HEK293 (cell line): ENCODE results near the gene ITFG2.

Source experiments
- CTCF ChIA-PET: fragments of 350-600 bp; formaldehyde crosslinking; extraction: SDS; loops from one replicate; lab custom pipeline; 2021; ENCODE audit warnings: antibody characterized with exemption; lab: Yijun Ruan, JAX
- POLR2A ChIA-PET: fragments of 300-600 bp; formaldehyde crosslinking; extraction: SDS; loops from one replicate; lab custom pipeline; 2020; ENCODE audit warnings: antibody characterized with exemption, inconsistent platforms; lab: Yijun Ruan, JAX
- H3K27ac ChIP-seq: fragments of 200-500 bp; sonication (Bioruptor generic); 2 replicates; pipeline ENCODE4 v1.5.1; 2014; ENCODE audit warnings: low read depth, low read length, control low read depth, inconsistent platforms; ENCODE audit errors: extremely low read depth
- H3K36me3 ChIP-seq, 2 experiments: fragments of 200-500 bp in 1 of 2; sonication (Bioruptor generic) in 1 of 2; 1 replicate in 1 of 2; 2 replicates in 1 of 2; pipeline ENCODE4 v1.5.1; 2014 to 2017; ENCODE audit warnings: inconsistent platforms in 2 of 2, low read length in 2 of 2; ENCODE audit not compliant: control insufficient read depth in 2 of 2, insufficient read depth in 1 of 2
- H3K4me1 ChIP-seq: fragments of 200-500 bp; sonication (Bioruptor generic); 2 replicates; pipeline ENCODE4 v1.5.1; 2014; ENCODE audit warnings: mild to moderate bottlenecking, low read length, inconsistent platforms; ENCODE audit not compliant: control insufficient read depth, insufficient read depth
- H3K4me3 ChIP-seq: 2 replicates; pipeline ENCODE4 v1.5.1; 2011; ENCODE audit warnings: low read depth, mild to moderate bottlenecking, control low read depth, low read length, moderate library complexity
- H3K9me3 ChIP-seq: fragments of 200-500 bp; sonication (Bioruptor generic); 2 replicates; pipeline ENCODE4 v1.5.1; 2014; ENCODE audit warnings: low read depth, low read length, inconsistent platforms; ENCODE audit not compliant: control insufficient read depth, insufficient read depth
- CTCF ChIP-seq: fragments of 450-650 bp; formaldehyde crosslinking; IDR thresholded peaks from 2 replicates; pipeline ENCODE4 v1.5.1; 2016; ENCODE audit warnings: missing biosample characterization, missing genetic modification characterization
- ELK4 ChIP-seq: IDR thresholded peaks from 2 replicates; pipeline ENCODE4 v1.6.1; 2011; ENCODE audit warnings: mild to moderate bottlenecking, low read depth, low read length, borderline replicate concordance
- GFI1B ChIP-seq: fragments of 450-650 bp; formaldehyde crosslinking; IDR thresholded peaks from 2 replicates; pipeline ENCODE4 v1.5.1; 2016; ENCODE audit warnings: missing biosample characterization, missing genetic modification characterization
- GLIS2 ChIP-seq: fragments of 450-650 bp; formaldehyde crosslinking; IDR thresholded peaks from 2 replicates; pipeline ENCODE4 v1.5.1; 2016; ENCODE audit warnings: missing biosample characterization, missing genetic modification characterization
- OSR2 ChIP-seq: fragments of 450-650 bp; formaldehyde crosslinking; IDR thresholded peaks from 2 replicates; pipeline ENCODE4 v1.5.1; 2016; ENCODE audit warnings: missing biosample characterization, missing genetic modification characterization
- TRIM28 ChIP-seq: IDR thresholded peaks from 2 replicates; pipeline ENCODE4 v1.6.1; 2011; ENCODE audit warnings: low read length, control low read depth, borderline replicate concordance
- ZBTB20 ChIP-seq: fragments of 450-650 bp; formaldehyde crosslinking; IDR thresholded peaks from 2 replicates; pipeline ENCODE4 v1.5.1; 2016; ENCODE audit warnings: missing biosample characterization, missing genetic modification characterization
- ZBTB8A ChIP-seq: fragments of 450-650 bp; formaldehyde crosslinking; IDR thresholded peaks from 2 replicates; pipeline ENCODE4 v1.5.1; 2016; ENCODE audit warnings: missing biosample characterization, missing genetic modification characterization
- ZNF121 ChIP-seq: fragments of 450-650 bp; formaldehyde crosslinking; IDR thresholded peaks from 2 replicates; pipeline ENCODE4 v1.5.1; 2016; ENCODE audit warnings: missing biosample characterization, missing genetic modification characterization
- ZNF2 ChIP-seq: fragments of 450-650 bp; formaldehyde crosslinking; IDR thresholded peaks from 2 replicates; pipeline ENCODE4 v1.5.1; 2016; ENCODE audit warnings: missing biosample characterization, missing genetic modification characterization
- ZNF280D ChIP-seq: fragments of 450-650 bp; formaldehyde crosslinking; IDR thresholded peaks from 2 replicates; pipeline ENCODE4 v1.5.1; 2016; ENCODE audit warnings: missing biosample characterization, missing genetic modification characterization
- ZNF335 ChIP-seq: fragments of 450-650 bp; formaldehyde crosslinking; conservative IDR thresholded peaks from 2 replicates; pipeline ENCODE4 v1.5.1; 2016; ENCODE audit warnings: missing biosample characterization, missing genetic modification characterization
- ZNF549 ChIP-seq: fragments of 450-650 bp; IDR thresholded peaks from 2 replicates; pipeline ENCODE4 v1.5.1; 2018; ENCODE audit warnings: missing biosample characterization, missing genetic modification characterization, mild to moderate bottlenecking, inconsistent platforms, moderate library complexity
- ZNF571 ChIP-seq: fragments of 450-650 bp; formaldehyde crosslinking; IDR thresholded peaks from 2 replicates; pipeline ENCODE4 v1.5.0; 2017; ENCODE audit warnings: missing biosample characterization, missing genetic modification characterization
- ZNF610 ChIP-seq: fragments of 450-650 bp; formaldehyde crosslinking; IDR thresholded peaks from 2 replicates; pipeline ENCODE4 v1.5.1; 2016; ENCODE audit warnings: missing biosample characterization, missing genetic modification characterization, borderline replicate concordance
- ZNF654 ChIP-seq: fragments of 450-650 bp; formaldehyde crosslinking; IDR thresholded peaks from 2 replicates; pipeline ENCODE4 v1.5.1; 2016; ENCODE audit warnings: low read depth, missing biosample characterization, missing genetic modification characterization
- ZNF792 ChIP-seq: fragments of 450-650 bp; formaldehyde crosslinking; IDR thresholded peaks from 2 replicates; pipeline ENCODE4 v1.5.1; 2016; ENCODE audit warnings: missing biosample characterization, missing genetic modification characterization
- ZNF830 ChIP-seq: fragments of 450-650 bp; IDR thresholded peaks from 2 replicates; pipeline ENCODE4 v1.5.0; 2018; ENCODE audit warnings: missing biosample characterization, missing genetic modification characterization, low read depth, mild to moderate bottlenecking, moderate library complexity
- ZSCAN30 ChIP-seq: fragments of 450-650 bp; IDR thresholded peaks from 2 replicates; pipeline ENCODE4 v1.5.1; 2018; ENCODE audit warnings: missing biosample characterization, mild to moderate bottlenecking, missing genetic modification characterization, moderate library complexity
- ZXDB ChIP-seq: fragments of 450-650 bp; formaldehyde crosslinking; IDR thresholded peaks from 2 replicates; pipeline ENCODE4 v1.5.1; 2016; ENCODE audit warnings: missing biosample characterization, missing genetic modification characterization

Gene ITFG2

DNA sequence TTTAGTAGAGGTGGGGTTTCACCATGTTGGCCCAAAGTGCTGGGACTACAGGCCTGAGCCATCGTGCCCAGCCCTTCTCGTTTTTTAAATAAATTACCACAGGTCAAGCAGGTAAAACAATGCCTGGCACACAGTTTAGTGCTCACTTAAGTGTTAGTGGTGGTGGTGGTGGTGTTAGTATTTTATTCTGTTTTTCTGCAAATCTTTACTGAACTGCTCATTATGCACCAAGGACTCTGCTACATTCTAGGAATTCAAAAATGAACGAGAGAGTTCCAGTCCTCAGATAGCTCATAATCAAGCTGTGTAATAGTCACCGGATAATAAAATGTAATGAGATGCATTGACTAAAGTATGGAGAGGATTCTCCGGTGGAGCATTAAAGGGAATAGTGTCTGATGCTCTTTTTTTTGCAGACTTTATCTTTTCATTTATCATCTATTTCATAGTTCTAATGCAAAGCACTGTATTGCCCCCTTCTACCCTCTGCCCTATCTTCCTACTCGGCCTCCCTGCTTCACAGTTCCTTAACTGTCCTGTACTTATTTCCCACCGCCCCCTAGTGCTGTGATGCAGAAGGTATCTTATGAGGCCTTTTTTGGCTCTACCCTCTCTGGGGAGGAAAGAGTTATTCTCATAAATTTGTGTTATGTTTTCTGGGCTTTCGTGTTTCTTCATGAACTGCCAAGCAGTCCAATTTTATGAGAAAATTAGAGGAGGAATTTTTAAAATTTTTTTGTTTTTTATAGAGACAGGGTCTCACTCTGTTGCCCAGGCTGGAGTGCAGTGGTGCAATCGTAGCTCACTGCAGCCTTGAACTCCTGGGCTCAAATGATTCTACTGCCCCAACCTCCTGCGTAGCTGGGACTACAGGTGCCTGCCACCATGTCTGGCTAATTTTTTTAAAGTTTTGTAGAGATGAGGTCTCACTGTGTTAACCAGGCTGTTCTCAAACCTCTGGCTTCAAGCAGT is 1.0 kb downstream of the ITFG2 start:
- no peaks in the 10 kb centered on the region for H3K9me3 ChIP-seq
- H3K27ac ChIP-seq: peak overlapping the region; percentile 85
- CTCF ChIA-PET: interaction anchor here (0.7 to 1.8 kb wide), 13 partner anchors 9 to 393 kb away, joined by 3 to 6 read pairs (median 3); no protein-coding TSS in a partner anchor
- peaks cover 5% of the 10 kb centered on the region; the same call in 1 of the 2 replicates for H3K4me1 ChIP-seq
- TF ChIP-seq ZNF335 (peak; percentile 84), ZNF2 (tag by site-specific recombination) (peak; percentile 83), ZNF792 (tag by site-specific recombination) (no peak), ZNF549 (no peak), ZXDB (tag by site-specific recombination) (no peak), TRIM28 (no peak), ZBTB8A (0 out of 2 replicates have a peak, but pooled peaks have one; percentile 9), ZNF571 (no peak), GFI1B (tag by site-specific recombination) (no peak), ZNF280D (no peak), ZNF654 (tag by site-specific recombination) (peak; percentile 62), CTCF (tag by site-specific recombination) (peak; percentile 67; the same call in 1 of the 2 replicates), ZNF610 (no peak), ZBTB20 (tag by site-specific recombination) (no peak), ZSCAN30 (tag by site-specific recombination) (peak; percentile 97), ELK4 (no peak), GLIS2 (tag by site-specific recombination) (no peak), ZNF830 (tag by site-specific recombination) (no peak), ZNF121 (tag by site-specific recombination) (peak; percentile 93), OSR2 (tag by site-specific recombination) (no peak)
- peaks cover 10 to 23% of the 10 kb centered on the region in 2 experiments; a peak in 2 of 3 replicates for H3K36me3 ChIP-seq
- POLR2A ChIA-PET: interaction anchor here (0.7 to 2.8 kb wide), 4 partner anchors 9 to 43 kb away, joined by 4 to 11 read pairs (median 6); partner anchors contain the start of genes FKBP4 and TEX52
- peak overlapping the region; percentile 91 for H3K4me3 ChIP-seq
